ENCODE results near the gene SRF. TPM values are rescaled to one million over a fixed set of nuclear protein-coding genes. Genes with fewer than 3 reads are reported as not detected.

The SRF gene
- total RNA-seq, 4 donors from 2014 or later: 23.1 to 29.7 (median 26.4) TPM

- TF ChIP-seq CTCF (IDR thresholded peaks at IDR 0.05) (no peak), POLR2A (IDR thresholded peaks at IDR 0.05) (no peak)
- Histone ChIP-seq H3K27ac (no peak overlapping the region), H3K4me1 (no peaks in the 10 kb centered on the region), H3K9me3 (no peaks in the 10 kb centered on the region), H3K4me3 (no peak overlapping the region), H3K36me3 (peaks cover 0 to 52% (median 0%) of the 10 kb centered on the region in 3 donors), H3K27me3 (no peaks in the 10 kb centered on the region)
- no peak for DNase-seq
Observed at GRCh38 chr6:43202451-43202850, 31.4 kb downstream of the SRF start.

DNA sequence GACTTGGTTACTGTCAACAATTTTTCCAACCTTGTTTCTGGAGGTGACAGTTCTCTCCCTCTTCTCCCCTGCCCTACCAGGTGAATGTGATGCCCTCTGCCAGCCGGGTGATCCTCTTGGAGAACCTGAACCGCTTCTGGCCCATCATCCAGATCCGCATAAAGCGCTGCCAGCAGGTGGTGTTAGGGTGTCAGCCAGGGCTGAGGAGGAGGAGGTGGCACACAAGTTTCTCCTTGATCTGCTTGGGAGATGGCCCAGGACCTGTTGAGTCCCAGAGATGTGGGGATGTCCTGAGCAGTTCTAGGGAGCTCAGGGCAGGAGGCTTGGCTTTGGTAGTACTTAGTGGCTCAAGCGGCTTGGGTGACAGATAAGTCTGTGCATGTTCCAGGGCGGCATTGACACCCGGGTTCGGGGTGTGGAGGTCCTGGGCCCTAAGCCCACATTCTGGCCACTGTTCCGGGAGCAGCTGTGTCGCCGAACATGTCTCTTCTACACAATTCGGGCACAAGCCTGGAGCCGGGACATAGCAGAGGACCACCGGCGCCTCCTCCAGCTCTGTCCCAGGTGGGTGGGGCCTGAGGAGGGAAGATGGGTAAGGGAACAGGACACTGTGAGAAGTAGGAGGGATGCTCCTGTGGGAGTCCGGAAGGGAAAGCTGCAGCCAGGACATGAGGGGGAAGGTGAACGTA lies 32.1 kb downstream of the SRF start:
- H3K9me3 ChIP-seq: no peaks in the 10 kb centered on the region
- no peak overlapping the region for H3K4me3 ChIP-seq
- H3K4me1 ChIP-seq: no peaks in the 10 kb centered on the region
- peaks cover 0 to 46% (median 0%) of the 10 kb centered on the region in 3 donors for H3K36me3 ChIP-seq
- DNase-seq: no peak
- no peaks in the 10 kb centered on the region for H3K27me3 ChIP-seq
- no peak for TF ChIP-seq POLR2A (IDR thresholded peaks at IDR 0.05)
- no peak for TF ChIP-seq CTCF (IDR thresholded peaks at IDR 0.05)
- no peak overlapping the region for H3K27ac ChIP-seq

GRCh38 chr6:43203718-43204095 lies 32.6 kb downstream of the SRF start:
- H3K36me3 ChIP-seq: peaks cover 0 to 41% (median 0%) of the 10 kb centered on the region in 3 donors
- DNase-seq: no peak
- TF ChIP-seq POLR2A (IDR thresholded peaks at IDR 0.05) (no peak), CTCF (IDR thresholded peaks at IDR 0.05) (no peak)
- H3K27ac ChIP-seq: no peak overlapping the region
- no peaks in the 10 kb centered on the region for H3K27me3 ChIP-seq
- H3K9me3 ChIP-seq: no peaks in the 10 kb centered on the region
- H3K4me3 ChIP-seq: no peak overlapping the region
- H3K4me1 ChIP-seq: no peaks in the 10 kb centered on the region

- DNase-seq: no peak
- no peaks in the 10 kb centered on the region for H3K27me3 ChIP-seq
- H3K4me1 ChIP-seq: no peaks in the 10 kb centered on the region
- TF ChIP-seq CTCF (IDR thresholded peaks at IDR 0.05) (no peak), POLR2A (IDR thresholded peaks at IDR 0.05) (no peak)
- no peak overlapping the region for H3K4me3 ChIP-seq
- no peaks in the 10 kb centered on the region for H3K9me3 ChIP-seq
- H3K27ac ChIP-seq: no peak overlapping the region
- H3K36me3 ChIP-seq: peaks cover 0 to 35% (median 0%) of the 10 kb centered on the region in 3 donors
Observed at GRCh38 chr6:43204271-43205105, 33.4 kb downstream of the SRF start.

DNA sequence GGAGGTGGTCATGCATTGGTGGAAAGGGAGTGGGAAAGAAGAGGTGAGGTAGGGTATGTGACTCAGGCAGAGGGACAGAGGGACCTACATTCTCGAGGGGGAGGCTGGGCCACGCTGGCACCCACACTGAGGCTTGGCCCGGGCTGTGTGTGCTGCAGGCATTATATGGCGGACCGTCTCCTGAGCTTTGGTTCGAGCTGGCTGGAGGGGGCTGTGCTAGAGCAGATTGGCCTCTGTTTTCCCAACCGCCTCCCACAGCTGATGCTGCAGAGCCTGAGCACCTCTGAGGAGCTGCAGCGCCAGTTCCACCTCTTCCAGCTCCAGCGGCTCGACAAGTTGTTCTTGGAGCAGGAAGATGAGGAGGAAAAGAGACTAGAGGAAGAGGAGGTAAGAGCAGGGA lies 34.8 kb downstream of the SRF start:
- H3K27me3 ChIP-seq: no peaks in the 10 kb centered on the region
- H3K9me3 ChIP-seq: no peaks in the 10 kb centered on the region
- H3K4me3 ChIP-seq: no peak overlapping the region
- H3K27ac ChIP-seq: no peak overlapping the region
- TF ChIP-seq POLR2A (IDR thresholded peaks at IDR 0.05): no peak
- no peak for TF ChIP-seq CTCF (IDR thresholded peaks at IDR 0.05)
- no peaks in the 10 kb centered on the region for H3K4me1 ChIP-seq
- DNase-seq: peak in 1 of 3 donors; percentile 38
- H3K36me3 ChIP-seq: peaks cover 0 to 21% (median 0%) of the 10 kb centered on the region in 3 donors
